Stimulated activated CD4-positive, alpha-beta T cell treated with anti-CD3 and anti-CD28 coated beads, TNF-alpha, amount 100 ng/mL, for 24 hours (primary cell): ENCODE measurements around the gene GABRP.
"Not testable (repeated sequence)": the region's sequence is repeated elsewhere in the genome, so short reads cannot be mapped to it uniquely, and the experiment has no call there.

Experiments
- DNase-seq, 3 experiments: peaks; one replicate each; pipeline ENCODE4 v3.0.0-alpha.2; 2020; ENCODE audit warnings: low read depth in 3 of 3

GABRP gene, protein sequence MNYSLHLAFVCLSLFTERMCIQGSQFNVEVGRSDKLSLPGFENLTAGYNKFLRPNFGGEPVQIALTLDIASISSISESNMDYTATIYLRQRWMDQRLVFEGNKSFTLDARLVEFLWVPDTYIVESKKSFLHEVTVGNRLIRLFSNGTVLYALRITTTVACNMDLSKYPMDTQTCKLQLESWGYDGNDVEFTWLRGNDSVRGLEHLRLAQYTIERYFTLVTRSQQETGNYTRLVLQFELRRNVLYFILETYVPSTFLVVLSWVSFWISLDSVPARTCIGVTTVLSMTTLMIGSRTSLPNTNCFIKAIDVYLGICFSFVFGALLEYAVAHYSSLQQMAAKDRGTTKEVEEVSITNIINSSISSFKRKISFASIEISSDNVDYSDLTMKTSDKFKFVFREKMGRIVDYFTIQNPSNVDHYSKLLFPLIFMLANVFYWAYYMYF

GRCh38 chr5:170783498-170784247 is at the start of gene GABRP:
Gene GABRP, plus strand, starts transcription at chr5:170783725. Its CDS starts 4,891 bp downstream, at chr5:170788616.
- DNase-seq, result no peak

GRCh38 chr5:170736966-170737365 is 46.6 kb upstream of the GABRP start:
- DNase-seq, result no peak

- no peak for DNase-seq
Observed at GRCh38 chr5:170737591-170737990, 45.9 kb upstream of the GABRP start.

DNA sequence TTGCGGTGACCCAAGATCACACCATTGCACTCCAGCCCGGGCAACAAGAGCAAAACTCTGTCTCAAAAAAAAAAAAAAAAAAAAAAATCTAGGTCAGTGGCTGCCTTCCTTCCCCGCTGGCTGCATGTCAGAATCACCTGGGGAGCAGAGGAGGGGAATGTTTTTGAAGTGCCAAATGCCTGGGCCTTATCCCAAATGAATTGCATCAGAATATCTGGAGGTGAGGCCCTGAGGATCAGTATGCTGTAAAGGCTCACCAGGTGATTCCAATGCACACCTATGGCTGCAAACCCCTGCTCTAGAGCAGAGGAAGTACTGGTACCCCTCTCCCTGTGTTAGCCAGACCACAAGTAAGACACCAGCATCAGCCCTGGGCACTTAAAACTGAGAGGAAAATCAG is 44.7 kb upstream of the GABRP start:
- no peak for DNase-seq

- no peak for DNase-seq
Observed at GRCh38 chr5:170739446-170739845, 44.1 kb upstream of the GABRP start.

DNA sequence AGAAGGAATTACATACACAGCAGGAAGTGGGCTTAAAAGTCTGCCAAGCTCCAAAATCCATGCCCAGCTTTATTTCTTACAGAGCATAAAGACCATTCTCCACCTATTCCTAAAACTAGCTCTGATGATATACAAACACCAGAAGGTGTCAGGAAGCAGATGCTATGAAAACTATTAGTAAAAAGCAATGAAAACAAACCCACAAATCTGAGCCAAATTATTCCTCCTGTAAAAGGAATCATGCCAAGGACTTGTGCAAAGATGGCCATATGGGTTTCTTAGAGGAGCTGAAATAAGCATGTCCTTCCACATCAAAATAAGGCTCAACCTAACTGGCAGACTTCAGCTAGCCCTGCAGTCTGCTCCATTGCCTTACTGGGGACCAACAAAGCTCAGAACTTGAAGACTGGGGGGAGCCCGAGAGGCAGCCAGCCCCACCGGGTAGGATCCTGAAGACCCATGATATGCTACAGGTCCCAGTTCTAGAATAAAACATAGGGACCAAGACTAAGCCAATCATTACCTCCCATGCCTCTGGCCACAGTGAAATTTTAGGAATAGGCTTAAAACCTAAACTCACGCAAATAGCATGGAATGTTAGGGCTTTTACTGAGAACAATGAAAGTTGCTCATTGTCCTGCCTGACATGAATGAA is 42.8 kb upstream of the GABRP start:
- no peak for DNase-seq

- no peak for DNase-seq
Observed at GRCh38 chr5:170741801-170742200, 41.7 kb upstream of the GABRP start.

GRCh38 chr5:170743876-170744212 is 39.7 kb upstream of the GABRP start:
- DNase-seq, result no peak

DNA sequence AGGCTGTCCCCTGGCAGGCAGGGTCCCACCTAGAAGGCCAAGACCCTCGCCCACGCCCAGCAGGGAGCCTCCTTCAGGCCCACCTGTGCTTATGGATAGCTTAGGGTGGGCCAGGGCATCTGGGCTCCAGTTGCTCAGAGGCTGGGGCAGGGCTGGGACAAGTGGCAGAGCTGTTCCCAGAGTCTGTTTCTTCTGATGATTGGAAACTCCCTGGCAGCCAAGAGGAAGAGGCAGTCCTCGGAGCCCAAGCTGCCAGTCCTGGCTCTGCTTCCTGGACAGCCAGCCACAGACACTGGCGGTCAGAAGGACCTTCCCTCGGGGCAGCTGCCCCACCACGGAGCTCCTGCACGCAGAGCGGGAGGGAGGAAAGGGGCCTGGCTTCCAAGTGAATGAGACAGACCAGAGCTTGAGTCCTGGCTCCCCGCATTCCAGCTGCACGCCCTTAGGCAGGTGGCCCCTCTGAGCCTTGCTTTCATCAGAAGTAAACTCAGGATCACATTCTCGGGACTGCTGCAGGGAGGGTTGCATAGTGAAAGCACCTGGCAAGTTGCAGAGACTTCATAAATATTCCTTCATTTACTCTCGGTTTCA is 37.9 kb upstream of the GABRP start:
- no peak for DNase-seq

DNA sequence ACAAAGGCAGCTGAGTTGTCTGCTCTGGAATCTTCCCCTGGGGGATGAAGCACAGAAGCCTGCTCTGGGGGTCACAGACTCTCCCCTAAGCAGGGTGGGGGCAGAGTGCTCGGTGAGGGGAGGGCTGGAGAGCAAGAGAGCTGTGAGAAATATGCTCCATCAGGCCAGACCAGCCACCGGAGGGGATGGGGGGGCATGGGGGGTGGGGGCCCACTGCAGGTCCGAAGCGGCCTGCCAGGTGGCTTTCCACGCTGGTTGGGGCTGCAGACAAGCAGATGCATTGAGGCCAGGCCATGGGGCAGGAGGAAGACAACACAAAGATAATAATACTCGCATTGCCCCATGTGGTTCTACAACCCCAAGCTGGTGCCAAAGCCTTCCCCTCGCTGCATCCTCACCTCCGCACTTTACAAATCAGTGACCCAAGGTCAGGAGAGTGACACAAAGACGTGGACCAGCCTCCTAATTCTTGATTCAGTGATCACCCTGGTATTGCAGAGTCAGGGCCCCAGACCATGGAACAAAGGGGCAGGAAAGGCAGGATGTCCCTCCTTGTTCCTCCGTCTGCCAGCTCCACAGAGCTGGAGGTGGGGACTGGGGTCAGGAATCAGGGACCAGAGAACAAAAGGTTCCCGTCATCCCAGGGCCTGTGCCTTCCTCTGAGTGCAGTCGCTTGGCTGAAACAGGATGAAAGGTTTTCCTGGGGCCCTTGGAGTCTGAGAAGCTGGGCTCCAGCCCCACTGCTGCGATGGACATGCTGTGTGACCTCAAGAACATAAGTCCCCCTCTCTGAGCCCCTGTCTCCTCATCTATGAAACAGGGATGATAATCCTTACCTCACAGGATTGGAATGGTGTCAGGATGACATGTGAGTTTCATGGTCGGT is 37.2 kb upstream of the GABRP start:
- DNase-seq, result no peak

DNA sequence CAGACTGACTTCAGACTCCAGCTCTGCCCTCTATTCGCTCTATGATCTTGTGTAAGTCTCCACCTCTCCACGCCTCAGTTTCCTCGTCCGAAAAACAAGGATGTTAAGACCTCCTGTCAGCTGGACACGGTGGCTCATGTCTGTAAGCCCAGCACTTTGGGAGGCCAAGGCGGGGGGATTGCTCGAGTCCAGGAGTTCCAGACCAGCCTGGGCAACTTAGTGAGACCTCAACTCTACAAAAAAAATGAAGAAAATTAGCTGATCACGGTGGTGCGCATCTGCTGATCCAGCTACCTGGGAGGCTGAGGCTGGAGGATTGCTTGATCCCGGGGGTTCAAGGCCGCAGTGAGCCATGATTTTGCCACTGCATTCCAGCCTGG is 36.6 kb upstream of the GABRP start:
- no peak for DNase-seq

DNA sequence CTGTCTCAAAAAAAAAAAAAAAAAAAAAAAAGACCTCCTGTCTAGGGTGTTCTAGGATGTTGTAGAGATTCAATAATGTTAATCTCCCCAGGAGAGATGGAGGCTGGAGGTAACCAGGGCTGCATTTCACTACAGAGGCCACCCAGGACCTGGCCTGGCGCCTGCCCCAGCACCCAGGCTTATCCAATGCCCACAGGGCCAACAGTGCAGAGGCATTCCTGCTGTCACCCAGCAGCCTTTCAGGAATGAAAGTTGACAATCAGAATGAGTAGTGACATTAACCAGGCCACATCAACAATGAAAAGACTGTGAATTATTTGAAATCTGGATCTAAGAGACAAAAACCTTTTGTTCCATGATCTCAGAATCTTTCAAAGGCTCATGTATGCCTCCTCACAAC is 36.2 kb upstream of the GABRP start:
- no peak for DNase-seq

GRCh38 chr5:170747851-170748250 is 35.7 kb upstream of the GABRP start:
- no peak for DNase-seq

DNA sequence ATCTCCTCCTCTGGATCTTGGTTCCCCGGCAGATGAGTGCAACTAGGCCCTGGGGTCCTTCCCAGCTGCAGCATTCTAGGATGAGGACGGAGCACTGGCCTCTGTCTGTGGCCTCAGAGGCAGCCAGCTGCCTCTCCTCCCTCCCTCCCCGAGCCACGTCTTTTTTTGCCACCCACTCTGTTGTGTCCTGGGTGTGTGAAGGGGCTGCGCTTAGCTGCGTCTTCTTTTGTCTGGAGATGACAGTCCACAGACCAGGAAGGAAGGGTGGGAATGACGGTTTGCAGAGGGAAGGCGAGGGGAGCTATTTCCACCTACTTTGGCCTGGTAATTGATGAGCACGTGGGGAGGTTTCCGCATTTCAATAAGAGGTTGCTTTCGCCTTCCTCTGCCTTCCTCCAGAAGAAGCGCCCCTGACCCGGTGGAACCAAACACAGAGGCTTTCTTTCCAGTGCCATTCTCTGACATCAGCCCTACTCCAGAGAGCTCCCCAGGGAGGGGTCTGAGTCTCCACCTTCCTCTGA is 34.5 kb upstream of the GABRP start:
- DNase-seq, result no peak

- no peak for DNase-seq
Observed at GRCh38 chr5:170749911-170750431, 33.6 kb upstream of the GABRP start.

DNA sequence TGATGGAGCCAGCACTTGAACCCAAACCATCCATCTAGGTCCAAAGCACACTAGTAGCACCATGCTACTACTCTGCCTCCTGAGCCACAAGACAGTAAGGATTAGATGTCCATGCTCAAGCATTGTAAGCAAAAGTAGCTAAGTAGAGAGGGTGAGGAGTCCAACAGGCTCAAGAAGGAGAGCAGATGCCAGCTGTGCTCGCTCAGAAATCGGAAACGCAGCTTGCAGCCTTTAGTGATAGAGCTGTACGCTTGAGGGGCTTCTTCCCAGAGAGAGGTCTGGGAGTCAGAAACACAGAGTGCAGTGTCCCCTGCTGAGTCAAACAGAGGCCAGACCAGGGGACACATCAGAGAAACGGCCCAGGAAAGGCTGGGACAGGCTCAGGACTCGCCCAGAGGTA is 32.7 kb upstream of the GABRP start:
- DNase-seq, result no peak

GRCh38 chr5:170751631-170752030 is 31.9 kb upstream of the GABRP start:
- no peak for DNase-seq

GRCh38 chr5:170752257-170753215 is 31.0 kb upstream of the GABRP start:
- no peak for DNase-seq

GRCh38 chr5:170753311-170753710 is 30.2 kb upstream of the GABRP start:
- DNase-seq, result no peak

DNA sequence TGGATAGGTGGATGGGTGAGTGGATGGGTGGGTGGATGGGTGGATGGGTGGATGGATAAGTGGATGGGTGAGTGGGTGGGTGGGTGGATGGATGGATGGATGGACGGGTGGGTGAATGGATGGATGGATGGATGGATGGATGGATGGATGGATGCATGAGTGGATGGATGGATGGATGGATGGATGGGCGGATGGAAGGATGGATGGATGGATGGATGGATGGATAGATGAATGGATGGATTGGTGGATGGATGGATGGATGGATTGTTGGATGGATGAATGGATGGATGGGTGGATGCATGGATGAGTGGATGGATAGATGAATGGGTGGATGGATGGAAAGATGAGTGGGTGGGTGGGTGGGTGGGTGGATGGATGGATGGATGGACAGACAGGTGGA is 29.0 kb upstream of the GABRP start:
- DNase-seq, result not testable (repeated sequence)
